Measurements from ENCODE around the gene CDK4.
"Not testable (repeated sequence)": the region's sequence is repeated elsewhere in the genome, so short reads cannot be mapped to it uniquely, and the experiment has no call there.

Gene CDK4

DNA sequence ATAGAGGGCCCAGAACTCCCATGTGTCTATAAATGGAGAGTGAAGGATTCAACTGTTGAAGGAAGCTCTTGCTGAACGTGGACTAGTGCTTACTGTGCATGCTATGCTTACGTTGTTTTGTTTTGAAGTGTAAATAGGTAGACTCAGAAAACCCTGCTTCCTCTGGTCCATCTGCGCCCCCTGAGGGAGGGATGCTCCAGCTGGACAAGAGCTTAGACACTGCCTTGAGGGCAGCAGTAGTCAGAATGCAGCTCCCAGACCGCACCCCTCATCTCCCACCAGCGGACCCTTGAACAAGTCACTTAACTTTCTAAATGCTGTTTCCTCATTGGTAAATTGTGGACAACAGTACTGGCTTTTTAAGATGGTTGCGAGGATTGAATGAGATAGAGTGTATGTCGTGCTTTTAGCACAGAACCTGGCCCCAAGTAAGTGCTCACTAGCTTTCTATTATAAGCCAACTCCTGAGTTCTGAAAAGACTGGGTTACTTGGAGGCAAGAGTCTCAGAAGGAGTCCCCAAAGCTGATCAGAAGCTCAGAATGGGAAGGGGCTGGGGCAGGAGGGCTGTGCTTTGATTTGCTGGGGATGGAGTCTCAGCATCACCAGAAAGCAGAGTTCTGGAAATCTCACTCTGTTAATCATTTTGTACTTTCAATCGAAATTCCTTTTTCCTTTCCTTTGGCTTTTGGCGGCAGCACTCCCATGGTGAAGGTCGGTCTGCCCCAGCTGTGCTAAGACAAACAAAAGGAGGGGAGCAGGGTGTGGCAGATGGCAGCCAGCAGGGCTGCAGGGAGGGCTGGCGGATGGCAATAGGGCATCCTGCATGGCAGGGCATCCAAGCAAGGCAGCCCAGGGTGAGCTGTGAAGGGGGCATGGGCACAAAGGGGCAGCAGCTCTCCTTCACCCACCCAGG lies 29.1 kb downstream of the CDK4 start:
- DNase-seq = no peak

DNA sequence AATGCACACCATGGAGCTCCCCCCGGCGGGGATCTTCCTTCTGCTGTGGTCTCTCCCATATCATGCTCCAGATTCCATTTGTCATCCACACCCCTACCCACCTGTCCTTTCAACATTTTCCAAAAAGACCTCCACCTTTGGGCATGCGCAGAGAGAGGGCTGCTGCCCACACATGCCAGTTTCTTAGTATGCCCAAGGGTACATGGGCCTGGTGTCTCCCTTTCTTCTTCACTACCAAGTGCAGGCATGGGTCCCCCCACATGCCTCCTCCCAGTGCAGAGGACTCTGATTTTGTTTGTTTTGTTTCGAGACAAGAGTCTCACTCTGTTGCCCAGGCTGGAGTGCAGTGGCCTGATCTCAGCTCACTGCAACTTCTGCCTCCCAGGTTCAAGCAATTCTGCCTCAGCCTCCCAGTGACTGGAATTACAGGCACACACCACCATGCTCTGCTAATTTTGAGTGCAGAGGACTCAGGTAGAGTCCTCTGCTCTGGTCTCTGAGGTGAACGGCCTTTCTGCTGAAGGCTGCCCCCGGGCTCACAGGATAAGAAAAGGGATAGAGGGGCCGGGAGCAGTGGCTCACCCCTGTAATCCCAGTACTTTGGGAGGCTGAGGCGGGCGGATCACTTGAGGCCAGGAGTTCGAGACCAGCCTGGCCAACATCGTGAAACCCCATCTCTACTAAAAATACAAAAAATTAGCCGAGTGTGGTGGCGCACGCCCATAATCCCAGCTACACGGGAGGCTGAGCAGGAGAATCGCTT lies 30.1 kb downstream of the CDK4 start:
- not testable (repeated sequence) for DNase-seq

DNA sequence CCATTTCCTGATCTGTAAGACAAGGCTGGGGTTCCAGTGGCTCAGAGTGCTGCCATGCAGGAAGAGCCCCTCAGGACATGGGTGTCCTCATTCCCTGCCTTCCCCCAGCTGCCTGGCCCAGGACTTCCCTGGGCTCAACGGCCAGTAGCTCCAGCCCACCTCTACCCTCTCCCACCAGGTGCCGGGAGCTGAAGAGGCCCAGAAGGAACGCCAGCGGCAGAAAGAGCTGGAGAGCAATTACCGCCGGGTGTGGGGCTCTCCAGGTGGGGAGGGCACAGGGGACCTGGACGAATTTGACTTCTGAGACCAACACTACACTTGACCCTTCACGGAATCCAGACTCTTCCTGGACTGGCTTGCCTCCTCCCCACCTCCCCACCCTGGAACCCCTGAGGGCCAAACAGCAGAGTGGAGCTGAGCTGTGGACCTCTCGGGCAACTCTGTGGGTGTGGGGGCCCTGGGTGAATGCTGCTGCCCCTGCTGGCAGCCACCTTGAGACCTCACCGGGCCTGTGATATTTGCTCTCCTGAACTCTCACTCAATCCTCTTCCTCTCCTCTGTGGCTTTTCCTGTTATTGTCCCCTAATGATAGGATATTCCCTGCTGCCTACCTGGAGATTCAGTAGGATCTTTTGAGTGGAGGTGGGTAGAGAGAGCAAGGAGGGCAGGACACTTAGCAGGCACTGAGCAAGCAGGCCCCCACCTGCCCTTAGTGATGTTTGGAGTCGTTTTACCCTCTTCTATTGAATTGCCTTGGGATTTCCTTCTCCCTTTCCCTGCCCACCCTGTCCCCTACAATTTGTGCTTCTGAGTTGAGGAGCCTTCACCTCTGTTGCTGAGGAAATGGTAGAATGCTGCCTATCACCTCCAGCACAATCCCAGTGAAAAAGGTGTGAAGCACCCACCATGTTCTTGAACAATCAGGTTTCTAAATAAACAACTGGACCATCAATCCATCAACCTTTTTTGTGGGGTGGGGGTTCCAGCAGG lies 31.2 kb downstream of the CDK4 start:
- no peak for DNase-seq

DNA sequence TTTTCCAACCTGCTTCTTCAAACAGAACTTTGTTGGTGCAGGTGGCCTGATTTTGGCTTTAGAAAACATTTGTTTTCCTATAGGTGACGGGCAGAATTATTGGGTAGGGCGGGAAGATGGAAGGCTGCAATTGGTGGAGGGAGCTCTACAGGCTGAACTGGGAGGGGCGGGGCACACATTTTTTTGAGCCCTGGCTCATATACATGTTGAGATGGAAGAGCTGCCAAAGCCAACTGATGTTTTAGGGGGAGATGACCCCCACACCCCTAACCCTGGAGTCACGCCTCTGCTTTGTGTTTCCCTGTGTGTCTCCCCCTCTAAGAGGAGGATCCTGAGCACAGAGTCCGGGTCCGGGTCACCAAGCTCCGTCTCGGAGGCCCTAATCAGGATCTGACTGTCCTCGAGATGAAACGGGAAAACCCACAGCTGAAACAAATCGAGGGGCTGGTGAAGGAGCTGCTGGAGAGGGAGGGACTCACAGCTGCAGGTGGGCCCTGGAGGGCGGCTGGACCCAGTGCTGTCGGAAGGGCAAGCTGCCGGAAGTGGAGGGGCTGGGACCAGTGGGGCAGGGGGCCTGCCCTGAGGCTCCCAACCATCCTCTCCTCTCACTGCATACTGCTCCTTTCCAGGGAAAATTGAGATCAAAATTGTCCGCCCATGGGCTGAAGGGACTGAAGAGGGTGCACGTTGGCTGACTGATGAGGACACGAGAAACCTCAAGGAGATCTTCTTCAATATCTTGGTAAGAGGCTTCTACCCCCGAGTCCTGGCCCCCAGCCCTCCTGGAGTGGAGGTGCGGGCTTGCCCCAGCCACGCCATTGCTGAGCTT lies 32.1 kb downstream of the CDK4 start:
- DNase-seq = no peak

DNA sequence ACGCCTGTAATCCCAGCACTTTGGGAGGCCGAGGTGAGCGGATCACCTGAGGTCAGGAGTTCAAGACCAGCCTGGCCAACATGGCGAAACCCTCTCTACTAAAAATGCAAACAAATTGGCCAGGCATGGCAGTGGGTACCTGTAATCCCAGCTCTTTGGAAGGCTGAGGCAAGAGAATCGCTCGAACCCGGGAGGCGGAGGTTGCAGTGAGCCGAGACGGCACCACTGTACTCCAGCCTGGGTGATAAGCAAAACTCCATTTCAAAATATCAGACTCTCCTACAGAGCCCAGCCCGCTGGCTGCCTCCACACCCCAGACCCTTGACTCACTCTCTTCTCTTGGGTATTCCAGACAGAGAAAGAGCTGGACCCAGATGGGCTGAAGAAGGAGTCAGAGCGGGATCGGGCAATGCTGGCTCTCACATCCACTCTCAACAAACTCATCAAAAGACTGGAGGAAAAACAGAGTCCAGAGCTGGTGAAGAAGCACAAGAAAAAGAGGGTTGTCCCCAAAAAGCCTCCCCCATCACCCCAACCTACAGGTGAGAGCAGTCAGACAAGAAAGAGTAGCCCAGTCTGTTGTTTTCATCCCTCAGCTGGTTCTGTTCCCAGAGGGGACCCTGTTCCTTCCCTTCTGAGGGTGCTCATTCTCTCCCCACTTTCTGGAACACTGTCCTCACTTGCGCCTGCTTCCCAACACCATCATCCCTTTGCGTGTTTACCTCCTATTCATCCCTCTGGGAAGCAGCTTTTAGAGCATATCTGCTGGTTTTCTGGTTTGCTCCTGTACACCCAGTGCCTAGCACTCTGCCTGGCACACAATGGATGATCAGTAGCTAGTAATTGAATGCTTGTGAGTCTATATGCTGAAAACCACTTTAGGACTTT lies 33.2 kb downstream of the CDK4 start:
- DNase-seq = no peak

DNA sequence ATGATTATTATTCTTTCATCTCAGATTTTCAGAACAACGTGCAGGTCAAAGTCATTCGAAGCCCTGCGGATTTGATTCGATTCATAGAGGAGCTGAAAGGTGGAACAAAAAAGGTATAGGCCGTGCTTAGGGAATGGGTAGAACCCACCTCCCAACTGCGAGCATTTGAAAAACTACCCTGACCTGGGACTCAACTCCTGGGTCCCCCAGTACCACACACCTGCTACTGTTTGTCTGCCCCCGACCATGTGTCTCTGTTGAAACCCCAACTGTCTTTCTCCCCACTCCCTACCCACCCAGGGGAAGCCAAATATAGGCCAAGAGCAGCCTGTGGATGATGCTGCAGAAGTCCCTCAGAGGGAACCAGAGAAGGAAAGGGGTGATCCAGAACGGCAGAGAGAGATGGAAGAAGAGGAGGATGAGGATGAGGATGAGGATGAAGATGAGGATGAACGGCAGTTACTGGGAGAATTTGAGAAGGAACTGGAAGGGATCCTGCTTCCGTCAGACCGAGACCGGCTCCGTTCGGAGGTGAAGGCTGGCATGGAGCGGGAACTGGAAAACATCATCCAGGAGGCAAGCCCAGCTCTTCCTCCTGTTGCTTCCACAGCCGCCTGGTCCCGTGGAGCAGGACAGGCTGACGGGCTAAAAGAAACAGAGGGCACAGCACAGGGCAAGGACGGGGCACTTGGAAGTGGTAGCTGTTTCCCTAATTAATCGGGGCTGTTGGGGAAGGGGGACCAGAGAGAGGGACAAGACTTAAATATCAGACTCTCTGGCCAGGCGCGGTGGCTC lies 34.1 kb downstream of the CDK4 start:
- no peak for DNase-seq

DNA sequence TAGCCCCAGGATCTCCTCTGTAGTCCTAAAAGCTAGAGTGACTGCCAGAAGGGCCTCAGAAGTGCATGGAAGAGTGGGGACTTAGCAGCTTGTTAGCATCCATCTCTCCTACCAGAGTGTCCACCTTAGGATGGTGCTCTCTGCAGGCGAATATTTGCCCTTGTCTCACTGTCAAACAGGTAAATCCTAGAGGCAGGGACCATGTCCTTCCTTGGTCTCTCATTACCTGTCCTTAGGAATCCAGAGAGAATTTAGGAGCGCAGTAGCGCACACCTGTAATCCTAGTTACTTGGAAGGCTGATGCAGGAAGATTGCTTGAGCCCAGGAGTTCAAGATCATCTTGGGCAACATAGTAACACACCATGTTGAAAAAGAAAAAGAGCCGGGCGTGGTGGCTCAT lies 35.0 kb downstream of the CDK4 start:
- DNase-seq = no peak

DNA sequence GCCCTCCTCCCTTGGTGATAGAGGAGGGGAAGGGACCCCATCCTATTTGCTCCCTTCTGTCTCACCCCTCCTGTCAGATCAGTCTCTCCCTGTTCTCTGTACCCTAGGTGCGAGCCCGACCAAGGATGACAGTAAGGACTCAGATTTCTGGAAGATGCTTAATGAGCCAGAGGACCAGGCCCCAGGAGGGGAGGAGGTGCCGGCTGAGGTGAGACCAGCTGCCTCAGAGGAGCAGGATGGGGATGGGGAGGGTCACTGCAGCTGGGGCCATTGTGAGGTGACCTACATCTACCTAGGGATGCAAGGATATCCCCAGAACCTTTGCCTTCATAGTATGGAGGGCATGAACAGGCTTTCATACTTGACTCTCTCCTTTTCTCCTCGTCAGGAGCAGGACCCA lies 35.8 kb downstream of the CDK4 start:
- DNase-seq = no peak

DNA sequence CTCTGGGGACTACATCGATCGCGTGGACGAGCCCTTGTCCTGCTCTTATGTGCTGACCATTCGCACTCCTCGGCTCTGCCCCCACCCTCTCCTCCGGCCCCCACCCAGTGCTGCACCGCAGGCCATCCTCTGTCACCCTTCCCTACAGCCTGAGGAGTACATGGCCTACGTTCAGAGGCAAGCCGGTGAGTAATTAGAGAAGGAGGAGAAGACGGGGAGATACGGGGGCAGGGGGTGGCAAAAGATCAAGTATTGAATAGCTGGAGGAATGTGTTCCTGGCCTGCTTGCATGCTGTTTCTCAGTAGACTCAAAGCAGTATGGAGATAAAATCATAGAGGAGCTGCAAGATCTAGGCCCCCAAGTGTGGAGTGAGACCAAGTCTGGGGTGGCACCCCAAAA lies 36.3 kb downstream of the CDK4 start:
- DNase-seq = no peak

DNA sequence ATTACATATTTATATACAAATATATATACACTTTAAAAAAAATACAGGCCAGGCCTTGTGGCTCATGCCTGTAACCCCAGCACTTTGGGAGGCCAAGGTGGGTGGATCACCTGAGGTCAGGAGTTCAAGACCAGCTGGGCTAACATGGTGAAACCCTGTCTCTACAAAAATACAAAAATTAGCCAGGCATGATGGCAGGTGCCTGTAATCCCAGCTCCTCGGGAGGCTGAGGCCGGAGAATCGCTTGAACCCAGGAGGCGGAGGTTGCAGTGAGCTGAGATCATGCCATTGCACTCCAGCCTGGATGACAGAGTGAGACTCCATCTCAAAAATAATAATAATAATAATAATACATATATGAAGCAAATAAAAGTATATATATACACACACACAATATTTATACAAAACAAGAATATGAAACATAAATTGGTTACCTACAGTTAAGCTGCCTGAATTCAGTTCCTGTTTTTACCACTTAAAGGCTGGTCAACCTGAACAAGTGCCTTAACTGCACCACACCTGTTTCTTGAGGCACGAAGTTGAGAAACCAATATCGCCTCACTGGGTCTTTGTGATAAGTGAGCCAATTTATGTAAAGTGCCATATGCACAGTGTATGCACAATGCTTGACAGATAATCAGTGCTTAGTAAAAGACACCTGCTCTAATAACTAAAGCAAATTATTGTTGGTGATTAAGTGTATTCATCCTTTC lies 36.9 kb downstream of the CDK4 start:
- DNase-seq = not testable (repeated sequence)

DNA sequence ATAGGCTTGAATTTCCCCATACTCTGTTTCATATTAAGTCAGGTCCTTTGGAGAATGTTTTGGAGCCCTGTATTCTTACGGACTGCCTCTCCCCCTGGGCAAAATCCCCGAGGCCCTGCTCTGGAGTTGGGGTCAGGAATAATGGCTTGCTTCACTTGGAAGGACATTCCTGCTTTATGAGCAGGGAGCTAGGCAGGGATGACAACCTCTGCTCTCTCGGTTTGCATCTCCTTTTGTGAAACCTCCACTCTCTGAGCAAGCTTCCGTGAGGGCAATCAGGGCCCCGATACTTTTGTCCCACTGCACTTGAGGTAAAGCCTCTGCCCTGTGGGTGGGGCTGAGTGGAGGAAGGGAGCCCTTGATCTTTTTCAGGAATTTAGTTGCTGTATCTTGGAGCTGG lies 38.9 kb downstream of the CDK4 start:
- no peak for DNase-seq

DNA sequence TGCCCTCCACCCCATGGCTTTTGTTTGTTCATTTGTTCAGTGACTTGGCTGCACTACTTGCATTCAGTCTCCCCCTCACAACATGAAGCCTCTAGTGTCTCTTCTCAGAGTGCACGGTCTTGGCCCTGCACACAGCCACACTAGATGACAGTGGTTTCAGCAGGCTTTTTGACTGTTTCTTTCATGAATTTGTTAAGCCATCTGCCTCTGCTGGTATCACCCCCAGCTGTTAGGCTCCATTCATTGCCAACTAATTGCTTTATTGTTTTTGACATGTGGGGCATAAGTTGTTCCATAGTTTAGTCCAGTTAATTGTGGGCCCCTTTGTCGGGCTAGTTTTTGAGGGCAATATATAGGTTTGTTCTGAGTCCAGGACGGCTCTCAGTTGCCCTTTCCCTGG lies 39.4 kb downstream of the CDK4 start:
- no peak for DNase-seq

DNA sequence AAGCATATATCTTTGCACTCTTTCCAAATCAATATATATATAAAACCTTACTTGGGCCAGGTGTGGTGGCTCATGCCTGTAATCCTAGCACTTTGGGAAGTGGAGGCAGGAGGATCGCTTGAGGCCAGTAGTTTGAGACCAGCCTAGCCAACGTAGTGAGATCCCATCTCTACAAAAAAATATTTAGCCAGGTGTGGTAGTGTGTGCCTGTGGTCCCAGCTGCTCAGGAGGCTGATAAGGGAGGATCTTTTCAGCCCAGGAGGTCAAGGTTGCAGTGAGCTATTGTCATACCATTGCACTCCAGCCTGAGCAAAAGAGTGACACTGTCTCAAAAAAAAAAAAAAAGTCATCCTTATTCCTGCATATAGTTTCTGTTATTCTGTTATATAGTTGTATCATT lies 43.8 kb downstream of the CDK4 start:
- no peak for DNase-seq

DNA sequence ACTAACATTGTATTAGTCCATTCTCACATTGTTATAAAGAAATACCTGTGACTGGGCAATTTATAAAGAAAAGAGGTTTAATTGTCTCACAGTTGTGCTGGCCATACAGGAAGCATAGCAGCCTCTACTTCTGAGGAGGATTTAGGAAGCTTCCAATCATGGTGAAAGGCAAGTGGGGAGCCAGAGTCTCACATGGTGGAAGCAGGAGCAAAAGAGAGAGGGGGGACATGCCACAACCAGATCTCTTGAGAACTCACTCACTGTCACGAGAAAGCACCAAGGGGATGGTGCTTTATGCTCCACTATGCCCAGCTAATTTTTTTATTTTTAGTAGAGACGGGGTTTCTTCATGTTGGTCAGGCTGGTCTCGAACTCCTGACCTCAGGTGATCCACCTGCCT lies 44.9 kb downstream of the CDK4 start:
- DNase-seq = no peak

DNA sequence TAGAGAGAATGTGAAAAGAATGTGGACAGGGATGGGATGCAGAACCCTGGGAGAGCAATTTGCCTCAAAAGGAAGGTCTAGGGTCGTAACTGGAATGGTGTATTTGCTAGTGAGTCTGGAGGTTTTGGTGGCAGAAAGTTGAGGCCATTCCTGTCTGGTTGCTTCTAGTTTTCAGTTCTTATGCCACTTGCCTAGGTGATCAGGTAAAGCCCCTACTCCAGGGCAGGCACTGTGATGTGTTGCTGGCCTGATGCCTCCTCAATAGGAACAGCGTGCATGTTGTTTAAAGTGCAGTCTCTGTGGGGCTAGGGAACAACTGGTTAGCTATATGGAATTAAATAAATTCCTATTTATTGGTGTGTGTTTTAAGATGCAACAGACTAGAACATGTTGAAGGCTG lies 51.8 kb downstream of the CDK4 start:
- DNase-seq = no peak

DNA sequence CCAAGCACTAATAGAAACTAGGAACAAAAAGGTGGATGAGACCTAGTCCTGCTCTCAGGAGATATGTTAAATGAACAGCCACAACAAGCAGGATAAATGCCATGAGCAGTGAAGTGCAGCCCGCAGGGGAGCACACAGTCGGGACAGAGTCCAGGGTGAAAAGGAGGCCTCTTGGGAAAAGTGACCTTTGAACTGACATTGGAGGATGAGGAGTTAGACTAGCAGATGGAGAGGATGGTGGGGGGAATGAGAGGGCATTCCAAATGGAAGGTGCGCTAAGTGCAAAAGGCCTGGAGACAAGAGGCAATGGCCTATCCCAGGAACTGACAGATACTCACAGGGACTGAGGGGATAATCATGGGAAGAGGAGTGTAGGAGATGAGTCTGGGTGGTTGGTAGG lies 53.7 kb downstream of the CDK4 start:
- no peak for DNase-seq
